HG03103 (cell line): ENCODE measurements around the gene LCN10.
"Not testable (repeated sequence)": the region's sequence is repeated elsewhere in the genome, so short reads cannot be mapped to it uniquely, and the experiment has no call there.

Source experiments
- ATAC-seq: cut with Tn5 transposase; IDR thresholded peaks from one replicate; pipeline ENCODE4 v1.9.1; 2021; ENCODE audit warnings: low read depth; ENCODE audit not compliant: unreplicated experiment

LCN10 gene

GRCh38 chr9:136742591-136743391 is at the start of gene LCN10:
Gene LCN10 (minus strand): TSS chr9:136742940. CDS start chr9:136742903, 37 bp downstream.
- ATAC-seq = no peak

- no peak for ATAC-seq
Observed at GRCh38 chr9:136791516-136792276, 49.0 kb upstream of the LCN10 start.

- ATAC-seq = peak; percentile 77
Observed at GRCh38 chr9:136790640-136791515, 48.1 kb upstream of the LCN10 start, which contains the start of gene TMEM141. Gene TMEM141 (plus strand): TSS chr9:136791344. CDS start chr9:136791371, 27 bp downstream.

- no peak for ATAC-seq
Observed at GRCh38 chr9:136789523-136789937, 46.8 kb upstream of the LCN10 start.

GRCh38 chr9:136788644-136789522 is 46.1 kb upstream of the LCN10 start:
- ATAC-seq = not testable (repeated sequence)

- no peak for ATAC-seq
Observed at GRCh38 chr9:136787690-136788400, 45.1 kb upstream of the LCN10 start.

- ATAC-seq = not testable (repeated sequence)
Observed at GRCh38 chr9:136786983-136787382, 44.2 kb upstream of the LCN10 start.

- no peak for ATAC-seq
Observed at GRCh38 chr9:136786451-136786850, 43.7 kb upstream of the LCN10 start.

GRCh38 chr9:136785565-136786355 is 43.0 kb upstream of the LCN10 start:
- ATAC-seq = not testable (repeated sequence)

- no peak for ATAC-seq
Observed at GRCh38 chr9:136784997-136785361, 42.2 kb upstream of the LCN10 start.

- no peak for ATAC-seq
Observed at GRCh38 chr9:136784249-136784996, 41.7 kb upstream of the LCN10 start.

- ATAC-seq = no peak
Observed at GRCh38 chr9:136782452-136782851, 39.7 kb upstream of the LCN10 start.

GRCh38 chr9:136779808-136780207 is 37.1 kb upstream of the LCN10 start:
- ATAC-seq = no peak

- no peak for ATAC-seq
Observed at GRCh38 chr9:136777359-136777758, 34.6 kb upstream of the LCN10 start.

GRCh38 chr9:136776947-136777346 is 34.2 kb upstream of the LCN10 start:
- ATAC-seq = no peak

- no peak for ATAC-seq
Observed at GRCh38 chr9:136775191-136775590, 32.5 kb upstream of the LCN10 start.

GRCh38 chr9:136774416-136775045 is 31.8 kb upstream of the LCN10 start:
- no peak for ATAC-seq
